ENCODE data around the gene ATOH8. TPM values are rescaled to one million over a fixed set of nuclear protein-coding genes. Genes with fewer than 3 reads are reported as not detected.

Gene ATOH8
- total and polyA plus RNA-seq, 4 donors: 38.6 to 63.3 (median 50.5) TPM

DNA sequence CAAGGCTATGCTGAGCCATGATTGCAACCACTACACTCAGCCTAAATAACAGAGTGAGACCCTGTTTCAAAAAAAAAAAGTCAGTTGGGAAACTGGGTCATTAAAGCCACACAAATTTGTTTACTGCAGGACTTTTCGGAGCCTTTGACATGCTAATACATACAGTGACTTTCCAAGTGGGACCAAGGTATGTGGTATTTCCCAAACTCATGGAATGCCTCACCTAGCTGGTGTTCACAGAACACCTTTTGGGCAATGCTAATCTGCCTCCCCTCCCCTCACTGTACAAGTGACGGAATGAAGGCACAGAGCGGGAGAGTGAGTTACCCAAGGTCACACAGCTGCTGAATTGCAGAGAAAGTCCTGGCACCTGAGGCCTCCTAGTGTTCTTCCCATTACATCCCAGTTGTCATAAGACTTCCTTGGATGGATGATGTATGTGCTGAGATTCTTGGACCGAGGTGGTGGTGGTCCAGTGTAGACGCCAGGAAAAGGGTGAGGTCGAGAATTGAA lies 30.7 kb downstream of the ATOH8 start:
- WGBS, 2 donors: 85% methylated on average over 6 of the region's 6 CpGs
- no peaks in the 10 kb centered on the region for H3K9me3 ChIP-seq (ENCODE audit: control insufficient read depth in 4 of 4, insufficient read depth in 3 of 4, low read length in 3 of 4)
- TF ChIP-seq, protein P1, sequence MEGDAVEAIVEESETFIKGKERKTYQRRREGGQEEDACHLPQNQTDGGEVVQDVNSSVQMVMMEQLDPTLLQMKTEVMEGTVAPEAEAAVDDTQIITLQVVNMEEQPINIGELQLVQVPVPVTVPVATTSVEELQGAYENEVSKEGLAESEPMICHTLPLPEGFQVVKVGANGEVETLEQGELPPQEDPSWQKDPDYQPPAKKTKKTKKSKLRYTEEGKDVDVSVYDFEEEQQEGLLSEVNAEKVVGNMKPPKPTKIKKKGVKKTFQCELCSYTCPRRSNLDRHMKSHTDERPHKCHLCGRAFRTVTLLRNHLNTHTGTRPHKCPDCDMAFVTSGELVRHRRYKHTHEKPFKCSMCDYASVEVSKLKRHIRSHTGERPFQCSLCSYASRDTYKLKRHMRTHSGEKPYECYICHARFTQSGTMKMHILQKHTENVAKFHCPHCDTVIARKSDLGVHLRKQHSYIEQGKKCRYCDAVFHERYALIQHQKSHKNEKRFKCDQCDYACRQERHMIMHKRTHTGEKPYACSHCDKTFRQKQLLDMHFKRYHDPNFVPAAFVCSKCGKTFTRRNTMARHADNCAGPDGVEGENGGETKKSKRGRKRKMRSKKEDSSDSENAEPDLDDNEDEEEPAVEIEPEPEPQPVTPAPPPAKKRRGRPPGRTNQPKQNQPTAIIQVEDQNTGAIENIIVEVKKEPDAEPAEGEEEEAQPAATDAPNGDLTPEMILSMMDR (IDR thresholded peaks at IDR 0.05; ENCODE audit: control extremely low read depth, extremely low read depth): no peak
- ATAC-seq (ENCODE audit: insufficient read depth, low FRiP score): no peak
- no peaks in the 10 kb centered on the region for H3K27me3 ChIP-seq (ENCODE audit: control insufficient read depth in 3 of 3, insufficient read depth in 3 of 3, low read length in 2 of 3)
- H3K4me3 ChIP-seq: no peak overlapping the region
- no peak for DNase-seq
- peak overlapping the region in 1 of 2 donors; percentile 40 for H3K27ac ChIP-seq (ENCODE audit: low read depth in 1 of 2, low read length in 1 of 2)
- peaks cover 0 to 38% (median 11%) of the 10 kb centered on the region in 5 donors for H3K4me1 ChIP-seq (ENCODE audit: control insufficient read depth in 5 of 5, insufficient read depth in 5 of 5, low read length in 5 of 5)
- no peak overlapping the region for H3K9ac ChIP-seq (ENCODE audit: insufficient read depth in 1 of 2, low read length in 2 of 2)
- H3K36me3 ChIP-seq (ENCODE audit: control insufficient read depth in 4 of 4, insufficient read depth in 4 of 4, low read length in 4 of 4): peaks cover 0 to 34% (median 26%) of the 10 kb centered on the region in 4 donors

DNA sequence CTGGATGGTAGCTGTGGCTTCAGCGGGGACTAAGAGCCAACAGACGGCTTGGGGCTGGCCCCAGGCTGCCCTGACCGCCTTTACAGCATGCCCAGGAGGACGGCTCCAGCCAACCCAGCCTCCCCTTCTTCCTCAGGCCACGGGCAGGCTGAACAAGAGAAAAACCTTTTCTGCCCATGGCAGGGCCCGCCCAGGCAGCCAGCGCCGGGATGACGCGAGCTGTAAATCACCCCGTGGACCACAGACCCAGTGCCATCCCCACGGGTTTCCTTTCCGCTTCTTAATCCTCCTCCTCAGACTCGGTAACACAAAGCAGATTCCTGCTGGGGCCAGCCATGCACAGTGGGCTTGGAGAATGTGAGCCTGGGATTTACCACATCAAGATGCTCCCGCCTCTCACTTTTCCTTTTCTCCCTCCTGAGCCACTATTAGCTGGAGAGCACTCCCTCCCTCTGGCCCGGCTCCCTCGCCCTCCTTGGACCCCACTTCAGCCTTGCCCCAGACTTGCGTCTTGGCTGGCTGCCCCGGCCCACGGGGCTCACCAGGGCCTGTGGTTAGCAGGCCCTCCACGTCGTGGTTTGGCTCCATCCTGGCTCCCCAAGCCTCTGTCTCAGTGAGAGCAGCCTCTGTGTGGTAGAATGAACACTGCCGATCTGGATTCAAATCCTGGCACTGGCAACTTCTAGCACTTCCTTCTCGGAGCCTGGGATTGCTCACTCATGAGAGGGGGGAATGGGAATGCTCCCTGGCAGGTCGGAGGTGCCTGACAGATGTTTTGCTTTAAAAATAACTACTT lies 31.4 kb downstream of the ATOH8 start:
- Histone ChIP-seq H3K27me3 (ENCODE audit: control insufficient read depth in 3 of 3, insufficient read depth in 3 of 3, low read length in 2 of 3) (no peaks in the 10 kb centered on the region), H3K9me3 (ENCODE audit: control insufficient read depth in 4 of 4, insufficient read depth in 3 of 4, low read length in 3 of 4) (no peaks in the 10 kb centered on the region), H3K9ac (ENCODE audit: insufficient read depth in 1 of 2, low read length in 2 of 2) (no peak overlapping the region), H3K27ac (ENCODE audit: low read depth in 1 of 2, low read length in 1 of 2) (peak overlapping the region in 1 of 2 donors; percentile 23), H3K36me3 (ENCODE audit: control insufficient read depth in 4 of 4, insufficient read depth in 4 of 4, low read length in 4 of 4) (peaks cover 0 to 36% (median 26%) of the 10 kb centered on the region in 4 donors), H3K4me1 (ENCODE audit: control insufficient read depth in 5 of 5, insufficient read depth in 5 of 5, low read length in 5 of 5) (peaks cover 0 to 31% (median 8%) of the 10 kb centered on the region in 5 donors), H3K4me3 (no peak overlapping the region)
- 33 to 52% methylated on average over 25 of the region's 25 CpGs for WGBS, 2 donors
- TF ChIP-seq, protein P1 (IDR thresholded peaks at IDR 0.05; ENCODE audit: control extremely low read depth, extremely low read depth): no peak
- ATAC-seq (ENCODE audit: insufficient read depth, low FRiP score): peak; percentile 4
- DNase-seq: peak in 2 of 3 donors; percentile 50 to 63

DNA sequence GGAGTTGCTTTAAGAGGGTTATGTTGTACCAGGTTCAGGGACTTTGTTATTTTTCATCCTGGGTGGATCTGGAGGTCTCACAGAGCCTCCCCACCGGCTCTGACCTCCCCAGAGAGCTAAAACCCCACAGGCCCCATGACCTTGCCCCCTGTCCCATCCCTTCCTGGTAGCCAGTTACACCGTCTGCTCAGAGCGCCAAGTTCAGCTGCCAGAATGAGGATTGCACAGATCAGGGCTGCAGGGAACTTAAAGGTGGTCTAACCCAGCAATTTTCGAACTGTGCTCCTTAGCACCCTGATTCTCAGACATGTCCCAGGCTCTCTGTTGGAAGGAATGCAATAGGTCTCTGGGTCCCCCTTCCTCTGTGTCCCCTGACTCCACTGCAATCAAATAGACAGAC lies 32.1 kb downstream of the ATOH8 start:
- H3K4me3 ChIP-seq: no peak overlapping the region
- H3K9me3 ChIP-seq (ENCODE audit: control insufficient read depth in 4 of 4, insufficient read depth in 3 of 4, low read length in 3 of 4): no peaks in the 10 kb centered on the region
- H3K36me3 ChIP-seq (ENCODE audit: control insufficient read depth in 4 of 4, insufficient read depth in 4 of 4, low read length in 4 of 4): peaks cover 0 to 35% (median 26%) of the 10 kb centered on the region in 4 donors
- TF ChIP-seq, protein P1 (IDR thresholded peaks at IDR 0.05; ENCODE audit: control extremely low read depth, extremely low read depth): no peak
- no peaks in the 10 kb centered on the region for H3K27me3 ChIP-seq (ENCODE audit: control insufficient read depth in 3 of 3, insufficient read depth in 3 of 3, low read length in 2 of 3)
- peaks cover 0 to 24% (median 12%) of the 10 kb centered on the region in 5 donors for H3K4me1 ChIP-seq (ENCODE audit: control insufficient read depth in 5 of 5, insufficient read depth in 5 of 5, low read length in 5 of 5)
- no peak for ATAC-seq (ENCODE audit: insufficient read depth, low FRiP score)
- H3K27ac ChIP-seq (ENCODE audit: low read depth in 1 of 2, low read length in 1 of 2): peak overlapping the region in 1 of 2 donors; percentile 31
- H3K9ac ChIP-seq (ENCODE audit: insufficient read depth in 1 of 2, low read length in 2 of 2): no peak overlapping the region
- DNase-seq: no peak
- WGBS, 2 donors: 75 to 79% methylated on average over 4 of the region's 4 CpGs

Measured in lung (tissue), 12 donors.